HepG2 (cell line): ENCODE data around the gene CTSW. TPM values are rescaled to one million over a fixed set of nuclear protein-coding genes. Genes with fewer than 3 reads are reported as not detected.

Source experiments
- ARNT ChIP-seq: fragments of 450-650 bp; IDR thresholded peaks from 2 replicates; pipeline ENCODE4 v1.6.1; 2017
- ASH2L ChIP-seq: fragments of 300-600, 200-600 bp; sonication (generic); IDR thresholded peaks from 2 replicates; pipeline ENCODE4 v1.7.0; 2017; ENCODE audit warnings: low read depth, mild to moderate bottlenecking, moderate library complexity, mixed read lengths, low read length; ENCODE audit not compliant: insufficient read length
- CAMTA2 ChIP-seq: sonication (generic); formaldehyde crosslinking; IDR thresholded peaks from 2 replicates; pipeline ENCODE4 v1.4.0; 2020; ENCODE audit warnings: mild to moderate bottlenecking, missing genetic modification reagents, borderline replicate concordance
- IKZF1 ChIP-seq: fragments of 450-650 bp; IDR thresholded peaks from 2 replicates; pipeline ENCODE4 v1.7.1; 2016
- IRF2 ChIP-seq: IDR thresholded peaks from 2 replicates; pipeline ENCODE4 v1.6.1; 2018; ENCODE audit warnings: missing genetic modification reagents, missing compliant biosample characterization
- JUND ChIP-seq: sonication (generic); formaldehyde crosslinking; IDR thresholded peaks from 2 replicates; pipeline ENCODE4 v1.8.0; 2022; ENCODE audit warnings: mild to moderate bottlenecking, missing genetic modification reagents
- REPIN1 ChIP-seq: sonication (generic); formaldehyde crosslinking; IDR thresholded peaks from 2 replicates; pipeline ENCODE4 v1.8.0; 2022; ENCODE audit warnings: missing genetic modification reagents, low read depth, mild to moderate bottlenecking, borderline replicate concordance
- SOX6 ChIP-seq, 2 experiments: fragments of 450-650 bp in 1 of 2; sonication (generic) in 1 of 2; formaldehyde crosslinking in 1 of 2; IDR thresholded peaks; 2 replicates each; pipeline versions ENCODE4 v1.4.0 to v1.6.1; 2017 to 2020; ENCODE audit warnings: antibody characterized with exemption in 1 of 2, mild to moderate bottlenecking in 1 of 2, missing genetic modification reagents in 1 of 2
- TGIF2 ChIP-seq: IDR thresholded peaks from 2 replicates; pipeline ENCODE4 v1.6.1; 2016; ENCODE audit warnings: control low read depth, missing compliant biosample characterization
- ZNF33B ChIP-seq: sonication (generic); formaldehyde crosslinking; IDR thresholded peaks from 2 replicates; pipeline ENCODE4 v1.5.1; 2020; ENCODE audit warnings: mild to moderate bottlenecking, missing genetic modification reagents
- ZNF674 ChIP-seq: sonication (generic); formaldehyde crosslinking; IDR thresholded peaks from 2 replicates; pipeline ENCODE4 v1.5.0; 2020; ENCODE audit warnings: low read depth, mild to moderate bottlenecking, missing genetic modification reagents
- polyA plus RNA-seq, 8 experiments: library from polyadenylated mRNA; depleted of rRNA in 3 of 8; stranded (reverse) in 7 of 8; unstranded in 1 of 8; fragments of >200 nt; fragmentation: Illumina TruSeq in 4 of 8; extraction: Trizol in 4 of 8; gene quantifications; 2 replicates each; pipeline versions ENCODE4 v1.2.1 to v1.2.3, GENCODE V29; 2011 to 2016; ENCODE audit warnings: low read depth in 4 of 8, missing spikeins in 1 of 8, mixed read lengths in 1 of 8; ENCODE audit not compliant: insufficient read depth in 1 of 8
- total RNA-seq, 5 experiments: library from RNA; depleted of rRNA; stranded (reverse); fragments of >200 nt; fragmentation: Illumina TruSeq; extraction: Trizol; gene quantifications; 2 replicates each; pipeline ENCODE4 v1.2.3, GENCODE V29; 2016; ENCODE audit warnings: low read depth in 1 of 5
- TF ChIP-seq, protein P1 (sequence below): sonication (generic); formaldehyde crosslinking; IDR thresholded peaks from 2 replicates; pipeline ENCODE4 v1.5.0; 2020; ENCODE audit warnings: mild to moderate bottlenecking, missing genetic modification reagents, borderline replicate concordance
- TF ChIP-seq, protein P2 (sequence below): IDR thresholded peaks from 2 replicates; pipeline ENCODE4 v1.6.1; 2012; ENCODE audit warnings: low read depth, low read length, improper control_type of control experiment
- TF ChIP-seq, protein P3 (sequence below): IDR thresholded peaks from 2 replicates; pipeline ENCODE4 v1.6.1; 2012; ENCODE audit warnings: low read length, improper control_type of control experiment

The CTSW gene
- total and polyA plus RNA-seq, 2 of the 13 experiments (the other 11 are each of a cell fraction or from before 2014, with no cell fraction given) = 0.09 TPM; not detected in 1

DNA sequence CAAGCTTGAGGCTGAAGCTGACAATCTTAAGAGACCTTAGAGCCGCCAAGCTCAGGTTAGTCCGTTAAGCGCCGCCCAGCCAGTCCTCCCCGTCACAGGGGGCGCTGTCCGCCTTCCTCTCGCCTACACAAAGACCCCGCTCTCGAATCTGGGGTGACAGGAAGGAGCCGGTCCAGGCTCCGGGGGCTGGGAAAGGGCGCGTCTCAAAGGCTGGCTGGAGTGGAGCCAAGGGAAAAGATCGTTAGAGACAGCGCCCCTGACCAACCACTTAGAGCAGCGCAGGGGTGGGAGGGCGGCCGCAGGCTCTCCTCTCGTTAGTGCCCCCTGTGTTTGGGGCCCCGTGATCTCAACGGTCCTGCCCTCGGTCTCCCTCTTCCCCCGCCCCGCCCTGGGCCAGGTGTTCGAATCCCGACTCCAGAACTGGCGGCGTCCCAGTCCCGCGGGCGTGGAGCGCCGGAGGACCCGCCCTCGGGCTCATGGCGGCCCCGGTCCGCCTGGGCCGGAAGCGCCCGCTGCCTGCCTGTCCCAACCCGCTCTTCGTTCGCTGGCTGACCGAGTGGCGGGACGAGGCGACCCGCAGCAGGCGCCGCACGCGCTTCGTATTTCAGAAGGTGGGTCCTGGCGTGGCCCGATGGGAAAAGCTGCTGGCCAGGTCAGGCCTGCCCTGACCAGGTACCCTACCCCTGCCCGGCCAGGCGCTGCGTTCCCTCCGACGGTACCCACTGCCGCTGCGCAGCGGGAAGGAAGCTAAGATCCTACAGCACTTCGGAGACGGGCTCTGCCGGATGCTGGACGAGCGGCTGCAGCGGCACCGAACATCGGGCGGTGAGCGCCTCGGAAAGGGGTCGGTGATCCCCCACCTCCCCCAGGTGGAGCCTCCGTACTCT, 19.1 kb upstream of the CTSW start, which contains the start of gene MUS81 (continued):
- TF ChIP-seq REPIN1 (CRISPR knock-in tag) = peak; percentile 14; the same call in 1 of the 2 replicates
- TF ChIP-seq TGIF2 (CRISPR knock-in tag) = peak; percentile 90
- TF ChIP-seq, protein P1, sequence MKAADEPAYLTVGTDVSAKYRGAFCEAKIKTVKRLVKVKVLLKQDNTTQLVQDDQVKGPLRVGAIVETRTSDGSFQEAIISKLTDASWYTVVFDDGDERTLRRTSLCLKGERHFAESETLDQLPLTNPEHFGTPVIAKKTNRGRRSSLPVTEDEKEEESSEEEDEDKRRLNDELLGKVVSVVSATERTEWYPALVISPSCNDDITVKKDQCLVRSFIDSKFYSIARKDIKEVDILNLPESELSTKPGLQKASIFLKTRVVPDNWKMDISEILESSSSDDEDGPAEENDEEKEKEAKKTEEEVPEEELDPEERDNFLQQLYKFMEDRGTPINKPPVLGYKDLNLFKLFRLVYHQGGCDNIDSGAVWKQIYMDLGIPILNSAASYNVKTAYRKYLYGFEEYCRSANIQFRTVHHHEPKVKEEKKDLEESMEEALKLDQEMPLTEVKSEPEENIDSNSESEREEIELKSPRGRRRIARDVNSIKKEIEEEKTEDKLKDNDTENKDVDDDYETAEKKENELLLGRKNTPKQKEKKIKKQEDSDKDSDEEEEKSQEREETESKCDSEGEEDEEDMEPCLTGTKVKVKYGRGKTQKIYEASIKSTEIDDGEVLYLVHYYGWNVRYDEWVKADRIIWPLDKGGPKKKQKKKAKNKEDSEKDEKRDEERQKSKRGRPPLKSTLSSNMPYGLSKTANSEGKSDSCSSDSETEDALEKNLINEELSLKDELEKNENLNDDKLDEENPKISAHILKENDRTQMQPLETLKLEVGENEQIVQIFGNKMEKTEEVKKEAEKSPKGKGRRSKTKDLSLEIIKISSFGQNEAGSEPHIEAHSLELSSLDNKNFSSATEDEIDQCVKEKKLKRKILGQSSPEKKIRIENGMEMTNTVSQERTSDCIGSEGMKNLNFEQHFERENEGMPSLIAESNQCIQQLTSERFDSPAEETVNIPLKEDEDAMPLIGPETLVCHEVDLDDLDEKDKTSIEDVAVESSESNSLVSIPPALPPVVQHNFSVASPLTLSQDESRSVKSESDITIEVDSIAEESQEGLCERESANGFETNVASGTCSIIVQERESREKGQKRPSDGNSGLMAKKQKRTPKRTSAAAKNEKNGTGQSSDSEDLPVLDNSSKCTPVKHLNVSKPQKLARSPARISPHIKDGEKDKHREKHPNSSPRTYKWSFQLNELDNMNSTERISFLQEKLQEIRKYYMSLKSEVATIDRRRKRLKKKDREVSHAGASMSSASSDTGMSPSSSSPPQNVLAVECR = peak; percentile 89
- peak; percentile 77; the same call in 1 of the 2 replicates for TF ChIP-seq IRF2 (CRISPR knock-in tag)
- no peak for TF ChIP-seq ZNF33B
- TF ChIP-seq CAMTA2 (CRISPR knock-in tag) = peak; percentile 74; the same call in 1 of the 2 replicates
- TF ChIP-seq ZNF674 (CRISPR knock-in tag) = peak; percentile 34; the same call in 1 of the 2 replicates
- TF ChIP-seq, protein P2, sequence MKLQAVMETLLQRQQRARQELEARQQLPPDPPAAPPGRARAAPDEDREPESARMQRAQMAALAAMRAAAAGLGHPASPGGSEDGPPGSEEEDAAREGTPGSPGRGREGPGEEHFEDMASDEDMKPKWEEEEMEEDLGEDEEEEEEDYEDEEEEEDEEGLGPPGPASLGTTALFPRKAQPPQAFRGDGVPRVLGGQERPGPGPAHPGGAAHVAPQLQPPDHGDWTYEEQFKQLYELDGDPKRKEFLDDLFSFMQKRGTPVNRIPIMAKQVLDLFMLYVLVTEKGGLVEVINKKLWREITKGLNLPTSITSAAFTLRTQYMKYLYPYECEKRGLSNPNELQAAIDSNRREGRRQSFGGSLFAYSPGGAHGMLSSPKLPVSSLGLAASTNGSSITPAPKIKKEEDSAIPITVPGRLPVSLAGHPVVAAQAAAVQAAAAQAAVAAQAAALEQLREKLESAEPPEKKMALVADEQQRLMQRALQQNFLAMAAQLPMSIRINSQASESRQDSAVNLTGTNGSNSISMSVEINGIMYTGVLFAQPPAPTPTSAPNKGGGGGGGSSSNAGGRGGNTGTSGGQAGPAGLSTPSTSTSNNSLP = 0 out of 2 replicates have a peak, but pooled peaks have one; percentile 30
- no peak for TF ChIP-seq SOX6 (IDR thresholded peaks at IDR 0.05)
- peak; percentile 69 for TF ChIP-seq SOX6 (CRISPR knock-in tag; IDR thresholded peaks at IDR 0.05)
- TF ChIP-seq IKZF1 = no peak
- no peak; the same call in 1 of the 2 replicates for TF ChIP-seq JUND (CRISPR knock-in tag)
- TF ChIP-seq, protein P3, sequence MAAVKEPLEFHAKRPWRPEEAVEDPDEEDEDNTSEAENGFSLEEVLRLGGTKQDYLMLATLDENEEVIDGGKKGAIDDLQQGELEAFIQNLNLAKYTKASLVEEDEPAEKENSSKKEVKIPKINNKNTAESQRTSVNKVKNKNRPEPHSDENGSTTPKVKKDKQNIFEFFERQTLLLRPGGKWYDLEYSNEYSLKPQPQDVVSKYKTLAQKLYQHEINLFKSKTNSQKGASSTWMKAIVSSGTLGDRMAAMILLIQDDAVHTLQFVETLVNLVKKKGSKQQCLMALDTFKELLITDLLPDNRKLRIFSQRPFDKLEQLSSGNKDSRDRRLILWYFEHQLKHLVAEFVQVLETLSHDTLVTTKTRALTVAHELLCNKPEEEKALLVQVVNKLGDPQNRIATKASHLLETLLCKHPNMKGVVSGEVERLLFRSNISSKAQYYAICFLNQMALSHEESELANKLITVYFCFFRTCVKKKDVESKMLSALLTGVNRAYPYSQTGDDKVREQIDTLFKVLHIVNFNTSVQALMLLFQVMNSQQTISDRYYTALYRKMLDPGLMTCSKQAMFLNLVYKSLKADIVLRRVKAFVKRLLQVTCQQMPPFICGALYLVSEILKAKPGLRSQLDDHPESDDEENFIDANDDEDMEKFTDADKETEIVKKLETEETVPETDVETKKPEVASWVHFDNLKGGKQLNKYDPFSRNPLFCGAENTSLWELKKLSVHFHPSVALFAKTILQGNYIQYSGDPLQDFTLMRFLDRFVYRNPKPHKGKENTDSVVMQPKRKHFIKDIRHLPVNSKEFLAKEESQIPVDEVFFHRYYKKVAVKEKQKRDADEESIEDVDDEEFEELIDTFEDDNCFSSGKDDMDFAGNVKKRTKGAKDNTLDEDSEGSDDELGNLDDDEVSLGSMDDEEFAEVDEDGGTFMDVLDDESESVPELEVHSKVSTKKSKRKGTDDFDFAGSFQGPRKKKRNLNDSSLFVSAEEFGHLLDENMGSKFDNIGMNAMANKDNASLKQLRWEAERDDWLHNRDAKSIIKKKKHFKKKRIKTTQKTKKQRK = no peak
- TF ChIP-seq ASH2L = peak; percentile 81
- no peak for TF ChIP-seq ARNT
